Stromal cell of bone marrow (primary cell): ENCODE data around the gene OSM.
"Not testable (repeated sequence)": the region's sequence is repeated elsewhere in the genome, so short reads cannot be mapped to it uniquely, and the experiment has no call there.

ENCODE experiments used
- DNase-seq: peaks from one replicate; pipeline ENCODE4 v3.0.0-alpha.2; 2012; ENCODE audit warnings: low read depth

The OSM gene

DNA sequence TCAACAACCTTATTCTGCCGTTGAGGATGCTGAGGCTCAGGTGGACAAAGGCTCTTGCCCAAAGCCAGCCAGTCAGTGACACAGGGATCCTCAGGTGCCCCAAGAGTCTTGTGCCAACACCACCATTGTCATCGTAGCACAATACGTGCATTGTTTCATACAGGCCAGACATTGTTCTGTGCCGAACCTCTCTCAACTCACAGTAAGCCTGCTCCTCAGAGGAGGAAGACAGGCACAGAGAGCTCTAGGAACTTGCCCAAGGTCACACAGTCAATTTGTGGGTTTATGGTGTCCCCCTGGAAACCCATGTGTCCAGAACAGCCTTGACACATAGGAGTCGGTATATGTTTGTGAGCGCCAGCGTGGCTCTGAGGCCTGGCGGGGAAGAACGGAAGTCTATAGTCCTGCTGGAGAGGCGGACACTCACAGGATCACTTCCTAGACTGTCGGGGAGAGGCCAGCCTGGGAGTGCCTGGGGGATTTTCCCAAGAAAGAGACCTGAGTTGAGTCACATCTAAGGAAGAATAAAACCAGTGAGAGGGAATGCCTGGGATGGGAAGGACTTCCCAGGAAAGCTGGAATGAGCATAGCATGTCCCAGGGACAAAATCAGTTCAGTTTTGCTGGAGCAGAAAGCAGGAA lies 40.3 kb downstream of the OSM start:
- no peak for DNase-seq

DNA sequence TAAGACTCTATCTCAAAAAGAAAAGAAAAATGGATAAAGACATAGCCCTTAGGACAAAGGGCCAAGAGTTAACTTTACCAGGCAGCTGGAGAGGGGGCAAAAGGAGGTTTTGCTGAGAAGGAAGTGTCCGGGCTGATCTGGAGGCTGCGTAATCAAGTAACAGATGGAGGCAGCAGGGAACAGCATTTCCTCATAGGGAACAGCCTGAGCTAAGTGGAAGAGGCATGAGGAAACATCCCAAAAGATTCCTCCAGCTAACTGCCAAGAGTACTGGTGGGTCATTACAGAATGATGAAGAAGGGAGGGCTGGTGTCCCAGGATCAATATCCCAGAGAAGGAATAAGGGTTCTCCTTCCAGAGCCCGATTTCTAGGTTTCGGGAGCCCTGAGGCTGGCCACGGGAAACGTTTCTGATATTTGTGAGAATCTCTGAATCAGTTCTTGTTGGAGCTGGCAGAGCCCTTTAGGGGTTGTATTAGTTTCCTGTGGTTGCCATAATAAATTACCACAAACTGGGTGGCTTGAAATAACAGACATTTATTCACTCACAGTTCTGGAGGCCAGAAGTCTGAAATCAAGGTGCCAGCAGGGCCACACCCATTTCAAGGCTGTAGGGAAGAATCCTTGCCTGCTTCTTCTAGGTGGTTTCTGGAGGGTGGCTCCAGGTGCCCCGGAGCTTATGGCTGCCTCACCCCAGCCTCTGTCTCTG lies 41.3 kb downstream of the OSM start:
- DNase-seq: no peak

DNA sequence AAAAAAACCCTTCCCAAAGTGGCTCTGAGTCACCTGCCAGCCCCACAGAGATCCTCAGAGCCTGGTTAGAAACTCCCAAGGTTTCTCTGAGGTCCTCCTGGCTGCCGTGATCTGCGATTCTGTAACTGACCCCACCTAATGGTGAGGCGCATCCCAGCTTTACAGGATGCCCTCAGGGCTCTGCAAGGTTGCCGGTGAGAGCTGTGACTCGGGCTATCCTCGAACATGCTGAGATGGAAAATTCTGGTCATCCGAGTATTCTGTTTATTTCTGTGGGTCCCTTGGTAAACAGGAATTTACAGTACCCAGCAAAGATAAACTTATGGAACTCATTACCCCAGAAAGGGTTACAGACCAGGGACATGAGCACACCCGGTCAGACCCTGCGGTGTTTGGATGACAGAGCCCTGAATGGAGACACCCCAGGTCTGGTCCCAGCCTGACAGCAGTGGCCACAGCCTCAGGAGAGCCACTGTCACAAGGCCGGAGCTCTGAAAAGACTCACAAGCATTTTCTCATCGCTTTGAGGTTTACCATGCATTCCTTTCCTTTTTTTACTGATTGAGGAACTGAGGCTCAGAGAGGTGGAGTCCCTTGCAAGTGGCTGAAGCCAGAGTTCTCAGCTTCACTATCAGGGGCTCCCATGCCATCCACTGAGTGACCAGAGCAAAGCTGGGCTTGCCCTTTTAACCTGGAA lies 42.3 kb downstream of the OSM start:
- no peak for DNase-seq

DNA sequence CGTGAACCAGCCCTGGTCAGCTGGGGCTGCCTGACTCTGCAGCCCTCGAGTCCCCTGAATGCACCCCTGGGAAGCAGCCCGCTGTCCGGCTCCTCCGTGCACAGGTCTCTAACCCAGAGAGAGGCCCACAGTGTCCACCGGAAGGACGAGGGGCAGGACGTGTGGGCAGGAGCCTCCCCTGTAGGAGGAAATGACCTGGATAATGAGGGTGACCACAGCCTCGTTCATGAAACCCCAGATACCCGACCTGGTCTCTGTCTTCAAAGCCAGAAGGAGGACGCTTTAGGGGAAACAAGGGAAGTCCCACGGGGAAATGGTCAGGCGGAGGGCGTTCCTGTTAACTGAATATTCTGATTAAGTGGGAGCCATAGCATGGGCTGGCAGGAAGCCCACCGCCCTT lies 43.3 kb downstream of the OSM start:
- no peak for DNase-seq

DNA sequence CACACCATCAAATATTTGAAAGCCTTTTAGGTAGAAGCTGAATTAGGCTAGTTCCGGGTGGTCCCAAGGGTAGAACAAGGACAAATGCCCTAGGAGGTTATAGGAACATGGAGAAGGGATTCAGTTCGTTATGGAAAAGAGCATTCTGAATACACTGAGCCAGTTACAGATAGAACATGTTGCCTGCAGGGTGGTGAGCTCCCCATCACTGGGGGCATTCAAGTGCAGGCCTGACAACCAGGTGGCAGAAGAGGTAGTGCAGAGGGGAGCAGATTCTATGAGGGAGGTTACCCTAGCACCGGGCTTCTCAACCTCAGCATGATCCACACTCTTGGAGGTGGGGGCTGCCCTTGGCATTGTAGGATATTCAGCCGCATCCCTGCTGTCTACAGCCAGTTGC lies 44.3 kb downstream of the OSM start:
- DNase-seq: no peak

DNA sequence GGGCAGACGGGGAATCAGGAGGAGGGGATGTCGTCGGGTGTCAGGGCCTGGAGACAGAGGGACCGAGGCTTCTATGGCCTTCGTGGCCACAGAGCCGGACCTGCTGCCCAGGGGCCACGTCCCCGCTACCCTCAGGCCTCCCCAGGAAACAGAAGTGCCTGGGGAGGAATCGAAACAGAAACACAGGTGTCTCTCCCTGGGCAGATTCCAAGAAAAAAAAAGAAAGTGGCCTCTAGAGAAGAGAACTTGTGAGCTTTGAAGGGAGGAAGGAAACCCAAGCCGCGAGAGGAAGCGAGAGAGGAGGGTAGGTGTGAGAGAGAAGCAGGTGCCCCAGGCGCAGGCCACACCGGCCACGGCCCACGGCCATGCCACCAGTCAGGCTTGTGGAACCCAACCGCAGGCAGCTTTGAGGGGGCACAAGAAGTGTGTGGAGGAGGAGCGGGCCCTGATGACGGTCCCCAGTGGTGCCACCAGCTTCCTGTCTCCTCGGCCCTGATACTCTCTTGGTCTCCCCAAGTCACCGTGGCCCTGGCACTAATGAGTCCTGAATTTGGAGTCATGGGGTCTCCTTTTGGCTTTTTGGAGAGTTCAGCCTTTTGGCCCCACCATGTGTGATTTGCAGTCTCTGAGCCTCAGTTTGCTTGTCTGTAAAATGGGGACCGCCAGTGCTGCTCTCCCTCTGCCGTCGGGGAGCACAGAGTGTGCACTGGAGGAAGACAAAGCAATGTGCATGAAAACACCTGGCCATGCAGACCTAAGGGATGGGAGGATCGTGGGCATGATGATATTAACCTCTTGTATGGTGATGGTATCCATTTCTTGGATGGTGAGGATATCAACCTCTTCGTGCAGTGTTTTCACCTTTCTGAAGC lies 45.3 kb downstream of the OSM start:
- DNase-seq: no peak

DNA sequence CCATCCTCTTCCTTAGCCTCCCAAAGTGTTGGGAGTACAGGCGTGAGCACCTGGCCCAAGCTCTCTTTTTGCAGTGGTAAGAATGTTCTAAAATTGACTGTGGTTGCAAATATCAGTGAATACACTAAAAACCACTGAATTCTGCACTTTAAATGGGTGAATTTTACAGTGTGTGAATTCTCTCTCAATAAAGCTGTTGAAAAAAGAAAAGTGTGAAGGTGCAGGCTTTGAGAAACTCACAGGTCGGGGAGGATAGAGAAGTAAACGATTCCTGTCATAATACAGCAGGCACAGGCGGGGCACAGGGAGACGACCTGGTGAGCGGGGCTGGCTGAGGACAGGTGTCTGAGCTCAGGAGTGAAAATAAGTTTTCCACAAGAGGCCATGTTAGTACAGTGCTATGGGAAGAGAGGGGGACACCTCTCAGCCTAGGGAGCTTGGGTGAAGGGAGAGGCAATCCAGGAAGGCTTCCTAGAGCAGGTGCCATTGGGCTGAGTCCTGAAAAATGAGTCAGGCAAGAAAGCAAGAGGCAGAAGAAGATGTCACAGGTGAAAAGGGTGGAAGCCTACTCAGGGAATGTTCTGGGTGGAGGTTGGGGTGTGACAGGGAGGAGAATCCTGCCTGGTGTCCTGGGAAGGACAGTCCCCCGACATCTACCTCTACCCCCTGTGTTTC lies 46.2 kb downstream of the OSM start:
- DNase-seq: no peak

DNA sequence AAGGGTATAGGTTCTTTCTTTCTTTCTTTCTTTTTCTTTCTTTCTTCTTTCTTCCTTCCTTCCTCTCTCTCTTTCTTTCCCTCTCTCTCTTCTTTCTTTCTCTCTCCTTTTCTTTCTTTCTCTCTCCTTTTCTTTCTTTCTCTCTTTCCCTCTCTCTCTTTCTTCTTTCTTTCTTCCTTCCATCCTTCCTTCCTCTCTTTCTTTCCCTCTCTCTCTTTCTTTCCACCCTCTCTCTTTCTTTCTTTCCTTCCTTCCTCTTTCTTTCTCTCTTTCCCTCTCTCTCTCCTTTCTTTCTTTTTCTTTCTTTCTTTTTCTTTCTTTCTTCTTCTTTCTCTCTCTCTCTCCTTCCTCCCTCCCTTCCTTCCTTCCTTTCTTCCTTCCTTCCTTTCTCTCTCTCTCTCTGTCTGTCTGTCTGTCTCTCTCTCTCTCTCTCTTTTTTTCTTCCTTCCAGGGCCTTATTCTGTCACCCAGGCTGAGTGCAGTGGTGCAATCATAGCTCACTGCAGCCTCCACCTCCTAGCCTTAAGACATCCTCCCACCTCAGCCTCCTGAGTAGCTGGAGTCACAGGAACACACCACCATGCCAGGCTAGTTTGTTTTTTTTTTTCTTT lies 46.9 kb downstream of the OSM start:
- DNase-seq: no peak

DNA sequence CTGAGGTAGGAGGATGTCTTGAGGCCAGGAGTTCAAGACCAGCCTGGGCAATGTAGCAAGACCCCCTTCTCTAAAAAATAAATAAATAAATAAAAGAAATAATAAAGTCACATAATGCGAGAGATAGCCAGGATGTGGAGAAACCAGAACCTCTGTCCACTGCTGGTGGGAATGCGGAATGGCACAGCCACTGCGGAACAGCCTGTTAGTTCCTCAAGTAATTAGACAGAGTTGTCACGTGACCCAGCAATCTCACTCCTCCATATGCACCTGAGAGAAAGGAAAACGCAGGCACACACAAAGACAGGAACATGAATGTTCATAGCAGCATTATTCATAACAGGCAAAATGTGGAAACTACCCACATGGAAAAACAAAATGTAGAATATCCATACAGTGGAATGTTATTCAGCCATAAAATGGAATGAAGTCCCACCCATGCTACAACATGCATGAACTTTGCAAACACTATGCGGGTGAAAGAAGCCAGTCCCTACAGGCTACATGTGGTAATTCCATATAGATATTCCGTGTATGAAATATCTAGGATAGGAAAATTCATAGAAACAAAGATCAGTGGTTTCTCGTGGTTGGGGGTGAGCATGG lies 47.5 kb downstream of the OSM start:
- no peak for DNase-seq

DNA sequence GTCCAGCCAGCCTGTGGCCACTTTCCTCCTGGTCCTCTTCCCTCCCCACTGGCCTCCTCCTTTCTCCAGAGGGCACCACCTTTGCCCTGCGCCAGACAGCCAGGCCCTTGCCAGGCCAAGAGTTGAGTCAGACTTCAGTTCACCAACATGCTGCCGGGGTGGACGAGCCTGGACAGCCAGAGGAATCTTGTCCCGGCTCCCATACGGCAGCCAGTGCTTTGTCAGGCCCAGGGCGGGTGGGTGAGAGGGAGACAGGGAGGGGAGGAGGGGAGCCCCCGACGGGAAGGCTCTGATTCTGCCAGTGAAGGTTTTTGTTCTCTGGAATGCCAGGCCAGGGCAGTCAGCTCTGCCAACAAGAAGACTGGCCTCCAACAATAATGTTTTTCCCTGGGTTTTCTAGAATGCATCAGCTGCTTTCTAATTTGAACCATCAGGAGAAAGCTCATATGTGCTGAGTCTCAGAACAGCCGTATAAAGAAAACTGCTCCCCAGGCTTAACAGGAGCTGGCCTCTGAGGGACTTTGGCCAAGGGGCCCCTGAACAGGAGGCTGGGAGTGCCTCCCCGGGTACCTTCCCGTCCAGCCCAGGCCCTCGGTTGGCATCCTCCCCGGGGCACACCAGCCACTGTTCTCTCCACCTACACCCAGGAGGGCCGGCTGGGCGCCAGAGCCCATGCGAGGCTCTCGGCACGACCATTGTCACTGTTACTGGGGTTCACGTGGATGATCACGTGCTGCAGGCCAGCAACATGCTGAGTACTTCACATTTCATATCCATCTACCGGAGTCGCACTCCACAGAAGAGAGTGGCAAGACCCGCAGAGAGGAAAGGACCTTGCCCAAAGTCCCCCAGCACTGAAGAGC lies 48.7 kb downstream of the OSM start:
- DNase-seq: peak; percentile 57

DNA sequence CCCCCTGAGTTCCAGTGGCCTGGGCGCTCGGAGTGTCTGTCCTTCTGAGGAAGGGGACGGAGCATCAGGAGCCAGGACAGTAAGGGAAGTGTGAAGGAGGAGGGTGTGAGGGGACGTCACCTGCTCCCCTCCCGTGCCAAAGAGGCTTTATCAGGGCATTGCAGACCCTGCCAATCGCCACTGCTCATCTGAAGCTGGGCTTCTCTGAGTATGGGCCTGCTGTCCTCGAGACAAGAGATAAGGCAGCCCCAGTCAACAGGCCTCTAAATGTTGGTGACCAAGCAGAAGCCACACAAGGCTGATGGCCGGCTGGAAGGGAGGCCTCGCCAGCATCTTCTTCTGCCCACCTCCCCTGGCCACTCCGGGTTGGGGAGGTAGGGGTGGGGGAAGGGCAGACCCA lies 49.9 kb downstream of the OSM start:
- DNase-seq: no peak

DNA sequence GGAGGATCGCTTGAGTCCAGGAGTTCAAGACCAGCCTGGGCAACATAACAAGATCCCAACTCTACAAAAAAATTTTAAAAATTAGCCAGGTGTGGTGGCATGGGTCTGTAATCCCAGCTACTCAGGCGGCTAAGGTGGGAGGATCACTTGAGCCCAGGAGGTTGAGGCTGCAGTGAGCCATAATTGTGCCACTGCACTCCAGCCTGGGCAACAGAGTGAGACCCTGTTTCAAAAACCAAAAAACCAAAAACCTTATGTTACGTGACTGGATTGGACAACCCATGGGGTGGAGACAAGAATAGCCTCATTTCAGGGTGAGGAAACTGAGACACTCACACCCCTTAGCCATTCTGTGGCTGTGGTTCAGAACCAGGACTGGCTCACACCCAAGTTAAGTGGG lies 50.4 kb downstream of the OSM start:
- not testable (repeated sequence) for DNase-seq

DNA sequence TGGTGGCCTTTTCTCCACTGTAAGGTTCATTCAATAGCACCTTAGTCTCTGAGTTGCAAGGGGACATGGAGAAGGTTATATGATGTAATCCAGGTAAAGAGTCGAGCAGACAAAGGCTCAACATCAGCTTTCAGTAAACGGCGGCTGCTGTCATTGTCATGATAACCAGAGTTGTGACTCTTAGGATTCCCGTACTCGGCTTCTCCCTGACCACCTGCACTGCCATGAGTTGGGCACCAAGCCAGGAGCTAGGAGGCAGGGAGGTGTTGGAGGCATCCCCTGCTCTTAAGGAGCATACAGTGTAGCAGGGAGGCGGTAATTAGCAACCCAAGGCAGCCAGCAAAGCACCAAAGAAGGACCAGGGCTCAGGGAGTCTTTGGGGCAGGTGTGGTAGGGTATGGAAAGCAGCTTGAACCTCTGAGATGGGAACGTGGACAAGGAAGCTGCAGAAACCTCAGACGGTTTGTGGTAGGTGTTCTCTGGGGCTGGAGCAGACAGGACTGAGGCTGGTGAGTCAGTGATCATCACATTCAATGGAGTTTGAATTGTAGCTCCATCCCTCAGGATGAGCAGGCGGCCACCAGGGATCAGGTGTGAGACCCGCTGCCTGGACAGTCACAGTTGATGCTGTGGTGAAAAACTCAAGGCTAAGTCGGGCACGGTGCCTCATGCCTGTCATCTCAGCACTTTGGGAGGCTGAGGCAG lies 51.8 kb downstream of the OSM start:
- no peak for DNase-seq

DNA sequence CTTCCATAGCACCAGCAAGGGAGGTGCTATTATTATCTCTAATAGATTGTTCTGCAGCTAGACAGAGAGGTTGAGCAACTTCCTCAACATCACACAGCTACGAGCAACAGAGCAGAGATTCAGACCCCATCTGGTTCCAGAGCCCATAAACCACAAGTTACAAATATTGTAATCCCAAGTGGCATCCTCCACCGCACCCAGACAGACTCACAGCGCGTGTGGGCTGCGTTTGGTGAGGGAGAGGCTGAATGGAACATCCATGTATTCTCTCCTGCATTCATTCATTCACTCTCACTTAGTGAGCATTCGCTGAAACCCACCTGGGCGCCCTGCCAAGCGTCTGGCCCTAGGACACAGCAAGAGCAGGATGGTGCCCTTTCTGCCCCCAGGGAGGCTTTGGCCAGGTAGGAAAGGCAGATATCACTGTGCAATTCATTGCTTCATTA lies 53.6 kb downstream of the OSM start:
- peak; percentile 63 for DNase-seq
